Stimulated activated CD8-positive, alpha-beta memory T cell treated with anti-CD3 and anti-CD28 coated beads, Interleukin-7, amount 100 ng/mL, for 48 hours (primary cell): ENCODE data around the gene SDK1.
"Not testable (repeated sequence)": the region's sequence is repeated elsewhere in the genome, so short reads cannot be mapped to it uniquely, and the experiment has no call there.

ENCODE experiments used
- DNase-seq, 2 donors: peaks; one replicate each; pipeline ENCODE4 v3.0.0-alpha.2; 2020; ENCODE audit warnings: low read depth in 1 of 2; ENCODE audit errors: extremely low read depth in 1 of 2

The SDK1 gene

DNA sequence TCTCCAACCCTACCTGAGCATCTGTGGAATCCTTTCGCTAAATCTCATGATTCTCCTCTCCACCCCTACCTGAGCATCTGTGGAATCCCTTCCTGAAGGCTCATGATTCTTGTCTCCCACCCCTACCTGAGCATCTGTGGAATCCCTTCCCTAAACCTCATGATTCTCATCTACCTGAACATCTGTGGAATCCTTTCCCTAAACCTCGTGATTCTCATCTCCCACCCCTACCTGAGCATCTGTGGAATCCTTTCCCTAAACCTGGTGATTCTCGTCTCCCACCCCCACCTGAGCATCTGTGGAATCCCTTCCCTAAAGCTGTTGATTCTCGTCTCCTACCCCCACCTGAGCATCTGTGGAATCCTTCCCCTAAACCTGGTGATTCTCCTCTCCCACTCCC lies 342.0 kb downstream of the SDK1 start:
- DNase-seq = no peak

DNA sequence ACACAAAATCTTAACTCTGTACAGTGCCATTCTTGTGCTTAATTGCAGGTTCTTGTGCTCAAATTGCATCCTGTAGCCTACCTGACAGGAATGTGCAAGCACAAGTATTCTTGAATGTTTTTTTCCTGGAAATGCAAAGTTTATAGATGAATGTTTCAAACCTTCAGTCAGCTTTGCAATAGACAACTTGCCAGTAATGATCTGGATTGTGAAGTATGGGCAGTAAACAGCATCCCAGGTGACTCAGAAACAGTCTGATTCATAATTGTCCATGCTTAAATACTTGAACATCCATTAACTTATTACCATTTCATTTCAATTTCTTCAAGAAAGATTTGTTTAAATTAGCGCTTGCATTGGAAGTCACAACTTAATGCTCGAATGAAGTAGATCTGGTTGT lies 347.2 kb downstream of the SDK1 start:
- DNase-seq = no peak

DNA sequence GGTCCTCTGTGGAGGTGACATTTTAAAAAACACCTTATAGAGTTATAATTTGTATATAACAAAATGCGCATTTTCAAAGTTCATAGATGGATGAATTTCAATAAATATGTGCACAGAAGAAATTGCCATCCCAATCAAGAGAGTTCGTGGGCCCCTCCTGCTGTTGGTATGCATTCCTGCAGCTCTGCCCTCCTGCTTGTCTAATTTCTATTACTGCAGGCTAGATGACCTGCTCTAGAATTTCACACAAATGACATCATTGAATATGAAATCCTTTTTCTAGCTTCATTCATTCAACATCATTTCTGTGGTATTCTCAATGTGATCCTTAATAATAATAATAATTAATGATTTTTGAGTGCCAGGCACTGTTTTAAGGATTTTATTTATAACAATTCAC lies 348.2 kb downstream of the SDK1 start:
- no peak for DNase-seq

DNA sequence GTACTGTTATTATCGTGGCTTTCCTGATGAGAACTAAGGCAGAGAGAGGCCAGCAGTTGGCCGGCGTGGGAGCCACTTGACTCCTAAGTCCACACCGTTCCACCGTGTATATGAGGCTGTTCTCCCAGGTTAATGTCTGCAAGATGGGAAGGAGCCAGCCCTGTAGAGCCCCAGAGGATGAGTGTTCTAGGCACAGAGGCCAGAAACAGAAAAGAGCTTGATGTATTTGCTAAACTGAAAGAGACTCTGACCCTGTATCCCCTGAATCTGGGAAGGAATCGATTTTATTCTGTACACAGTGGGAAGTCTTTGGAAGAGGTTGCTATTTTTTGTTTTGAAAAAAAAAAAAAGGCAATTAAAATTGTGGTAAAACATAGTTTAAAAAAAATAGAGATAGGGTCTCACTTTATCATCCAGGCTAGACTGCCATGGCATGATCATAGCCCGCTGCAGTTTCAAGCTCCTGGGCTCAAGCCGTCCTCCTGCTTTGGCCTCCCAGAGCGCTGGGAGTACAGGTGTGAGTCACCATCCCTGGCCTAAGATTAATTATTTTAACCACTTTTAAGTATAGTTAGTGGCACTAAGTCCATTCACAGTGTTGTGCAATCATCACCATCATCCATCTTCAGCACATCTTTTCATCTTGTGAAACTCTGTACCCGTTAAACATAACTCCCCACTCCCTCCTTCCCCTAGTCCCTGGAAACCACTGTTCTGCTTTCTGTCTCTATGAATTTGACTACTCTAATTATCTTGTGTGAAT lies 348.8 kb downstream of the SDK1 start:
- no peak for DNase-seq

DNA sequence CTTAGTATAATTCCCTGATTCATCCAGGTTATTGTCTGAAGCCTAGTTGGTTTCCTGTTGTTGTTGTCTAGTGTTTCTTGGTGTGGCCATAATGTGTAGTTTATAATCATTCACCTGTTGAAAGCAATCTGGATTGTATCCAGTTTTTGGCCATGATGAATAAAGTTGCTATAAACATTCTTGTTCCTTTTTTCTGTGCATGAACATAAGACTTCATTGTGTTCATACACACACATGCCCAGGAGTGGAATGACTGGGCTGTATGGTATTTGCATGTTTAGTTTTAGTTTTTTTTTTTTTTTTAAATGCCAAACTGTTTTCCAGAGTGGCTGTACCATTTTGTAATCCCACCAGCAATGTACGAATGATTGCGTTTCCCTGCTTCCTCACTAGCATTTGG lies 349.8 kb downstream of the SDK1 start:
- DNase-seq = no peak

DNA sequence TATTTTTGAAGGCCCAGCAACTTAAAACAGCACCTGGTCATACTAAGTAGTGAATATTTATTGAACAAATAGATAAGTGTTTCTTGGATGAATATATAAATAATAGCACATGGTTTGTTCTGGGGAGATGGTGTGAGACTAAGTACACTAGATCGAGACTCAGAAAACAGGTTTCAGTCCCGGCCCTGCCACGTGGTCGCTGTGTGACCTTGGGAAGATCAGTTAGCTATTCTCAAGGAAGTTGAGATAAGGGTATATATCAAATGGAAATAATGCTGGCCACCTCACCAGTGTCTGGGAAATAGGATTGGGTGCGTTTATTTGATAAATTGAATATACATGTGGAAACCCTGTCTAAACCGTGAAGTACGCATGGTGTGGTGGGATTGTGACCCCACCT lies 354.6 kb downstream of the SDK1 start:
- no peak for DNase-seq

DNA sequence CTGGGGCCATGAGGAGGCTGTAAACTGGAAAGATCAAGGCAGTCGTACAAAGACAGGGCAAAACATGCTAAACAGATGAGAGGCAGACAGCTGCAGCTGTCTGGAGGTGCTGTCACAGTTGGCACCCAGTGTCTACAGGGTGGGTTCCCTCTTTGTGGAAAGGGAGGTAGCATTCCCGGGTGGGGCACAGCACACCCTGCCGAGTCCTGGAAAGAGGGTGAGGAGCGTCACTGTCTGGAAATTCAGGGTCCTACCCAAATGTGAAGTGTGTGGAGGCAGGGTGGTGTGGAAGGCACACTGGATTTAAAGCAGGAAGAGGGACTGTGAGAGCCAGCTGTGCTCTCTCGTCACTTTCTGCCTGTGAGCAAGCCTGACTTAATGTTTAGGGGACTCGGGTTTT lies 356.2 kb downstream of the SDK1 start:
- no peak for DNase-seq

DNA sequence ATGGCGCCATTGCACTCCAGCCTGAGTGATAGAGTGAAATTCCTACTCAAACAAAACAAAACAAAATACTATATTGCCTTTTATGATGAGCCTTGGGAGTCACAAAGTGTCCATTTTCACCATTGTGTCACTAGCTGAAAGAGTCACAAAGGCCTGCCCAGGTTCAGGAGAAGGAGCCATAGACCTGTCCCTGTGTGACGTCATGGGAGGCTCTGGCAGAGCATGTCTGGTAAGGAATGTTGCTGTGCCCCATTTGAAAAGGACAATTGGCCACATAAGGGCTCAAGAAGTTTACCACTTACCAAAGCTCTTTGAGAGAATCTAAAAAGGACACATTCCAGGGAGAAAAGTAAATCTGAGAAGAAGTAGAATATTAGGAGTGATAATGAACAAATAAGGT lies 367.7 kb downstream of the SDK1 start:
- no peak for DNase-seq

DNA sequence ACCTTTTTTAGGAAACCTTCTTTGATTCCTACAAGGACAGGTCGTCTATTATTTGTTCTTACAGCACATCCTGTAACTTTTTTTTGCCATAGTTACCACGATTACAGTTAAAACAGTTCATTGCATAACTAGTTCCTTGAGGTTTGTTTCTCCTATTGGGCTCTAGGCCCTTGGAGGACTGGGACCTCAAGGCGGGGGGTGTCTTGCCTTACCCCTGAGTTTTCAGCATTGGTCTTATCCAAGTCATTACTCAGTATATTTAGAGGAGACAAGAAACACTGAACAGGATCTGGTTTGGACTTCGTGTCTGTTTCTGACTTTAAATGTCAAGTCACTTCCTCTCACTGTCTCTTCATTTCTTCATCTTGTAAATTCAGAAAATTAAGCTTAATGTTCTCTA lies 369.8 kb downstream of the SDK1 start:
- no peak for DNase-seq

DNA sequence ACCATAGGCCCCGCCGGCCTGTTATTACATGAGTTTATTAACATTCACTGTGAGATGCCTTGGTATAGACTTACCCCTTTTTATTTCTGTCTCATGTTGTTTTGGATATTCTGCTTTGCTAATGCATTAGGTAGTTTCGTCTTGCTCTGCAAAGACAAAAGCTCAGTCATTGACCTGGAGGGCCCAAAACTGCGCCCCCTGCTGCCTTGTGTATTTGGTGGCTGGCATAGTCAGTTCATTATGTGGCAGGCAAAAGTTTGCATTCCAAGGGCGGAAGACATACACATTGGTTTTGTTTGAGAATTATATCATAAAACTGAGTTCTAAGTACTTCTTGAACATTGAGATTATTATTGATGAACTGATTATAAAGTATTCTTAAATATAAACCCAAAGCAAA lies 372.5 kb downstream of the SDK1 start:
- peak in 1 of 2 donors; percentile 22 for DNase-seq

DNA sequence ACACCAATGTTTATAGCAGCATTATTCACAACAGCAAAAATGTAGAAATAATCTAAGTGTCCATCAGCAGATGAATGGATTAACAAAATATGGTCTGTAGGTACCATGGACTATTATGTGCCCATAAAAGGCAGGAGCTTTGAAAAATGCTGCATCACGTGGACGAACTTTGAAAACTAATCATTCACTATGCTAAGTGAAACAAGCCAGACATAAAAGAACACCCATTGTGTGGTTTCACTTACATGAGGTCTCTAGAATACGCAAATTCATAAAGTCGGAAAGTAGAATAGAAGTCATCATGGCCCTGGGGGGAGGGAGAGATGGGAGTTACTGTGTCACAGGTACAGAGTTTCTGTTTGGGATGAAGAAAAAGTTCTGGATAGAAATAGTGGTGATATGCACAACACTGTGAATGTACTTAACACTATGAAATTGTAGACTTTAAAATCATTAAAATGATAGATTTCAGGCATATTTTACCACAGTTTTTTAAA lies 377.3 kb downstream of the SDK1 start:
- DNase-seq = no peak

DNA sequence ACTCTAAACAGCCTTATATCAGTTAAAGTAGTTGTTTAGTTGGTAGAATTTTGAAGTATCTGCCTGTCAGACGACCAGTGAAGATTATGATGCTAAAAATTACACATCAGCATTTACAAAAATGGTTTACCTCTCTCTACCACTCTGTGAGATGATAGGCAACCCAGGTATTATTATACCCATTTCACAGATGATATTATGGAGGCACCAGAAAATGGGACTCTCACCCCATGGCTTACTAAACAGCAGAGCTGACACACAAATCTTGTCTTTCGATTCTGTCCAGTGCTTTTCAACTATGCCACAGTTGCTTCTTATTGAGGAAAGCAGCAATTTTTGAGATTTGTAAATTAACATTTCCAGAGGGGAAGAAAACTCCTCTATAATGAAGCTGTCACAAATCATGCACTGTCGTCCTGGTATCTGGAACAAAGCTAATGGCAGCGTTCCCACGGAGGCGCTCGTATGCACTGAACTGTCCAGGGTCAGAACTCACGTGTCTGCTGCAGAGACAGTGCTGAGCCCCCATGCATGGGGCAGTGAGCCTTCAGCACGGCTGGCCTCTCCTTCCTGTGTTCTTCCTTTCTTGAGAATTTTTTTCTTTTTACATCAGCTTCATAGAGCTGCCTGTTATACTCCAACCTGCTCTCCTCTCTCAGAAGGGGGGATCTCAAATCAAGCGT lies 381.1 kb downstream of the SDK1 start:
- DNase-seq = no peak

DNA sequence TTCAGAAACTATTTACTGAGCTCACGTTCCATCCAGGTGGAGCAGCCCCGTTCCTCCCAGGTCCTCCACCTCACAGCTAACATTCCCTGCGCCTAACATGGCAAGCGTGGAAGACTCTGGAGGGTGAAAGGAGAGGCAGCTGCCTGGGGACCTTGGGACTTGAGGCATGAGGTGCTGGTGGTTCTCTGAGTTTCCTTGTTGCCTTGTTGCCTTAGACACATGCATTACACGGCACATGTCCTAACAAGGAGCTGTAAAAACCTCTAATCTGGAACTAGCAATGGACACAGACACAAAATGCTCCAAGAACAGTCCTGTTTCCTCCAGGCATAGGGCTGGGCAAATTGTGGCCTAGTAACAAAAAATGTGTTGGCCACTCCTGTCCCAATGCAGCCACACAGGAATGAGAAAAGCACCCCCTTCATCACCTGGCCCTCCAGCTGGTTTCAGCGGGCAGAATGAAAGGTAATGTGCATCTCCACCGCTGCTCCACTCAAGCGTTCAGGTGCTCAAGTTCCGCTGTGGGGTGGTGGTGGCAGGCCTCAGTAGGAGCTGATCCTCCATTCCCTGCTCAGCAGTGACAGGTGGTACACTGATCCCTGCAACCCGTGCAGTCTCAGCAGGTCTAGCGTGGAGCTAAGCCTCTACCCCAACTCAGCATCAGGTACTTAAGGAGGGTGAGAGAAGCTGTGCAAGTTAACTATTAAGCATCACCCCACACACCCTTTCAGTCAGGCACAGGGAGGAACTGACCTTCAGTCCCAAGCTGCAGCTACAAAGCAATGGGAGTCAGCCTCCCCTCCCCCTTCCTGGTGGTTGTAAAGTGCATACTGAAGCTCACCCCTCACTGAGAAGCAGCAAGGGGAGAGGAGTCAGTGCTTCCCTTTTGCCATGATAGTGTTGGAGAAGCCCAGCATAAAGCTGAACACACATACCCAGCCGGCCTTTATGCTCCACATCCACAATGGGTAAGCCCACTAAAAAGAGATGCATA lies 382.8 kb downstream of the SDK1 start:
- DNase-seq = no peak

DNA sequence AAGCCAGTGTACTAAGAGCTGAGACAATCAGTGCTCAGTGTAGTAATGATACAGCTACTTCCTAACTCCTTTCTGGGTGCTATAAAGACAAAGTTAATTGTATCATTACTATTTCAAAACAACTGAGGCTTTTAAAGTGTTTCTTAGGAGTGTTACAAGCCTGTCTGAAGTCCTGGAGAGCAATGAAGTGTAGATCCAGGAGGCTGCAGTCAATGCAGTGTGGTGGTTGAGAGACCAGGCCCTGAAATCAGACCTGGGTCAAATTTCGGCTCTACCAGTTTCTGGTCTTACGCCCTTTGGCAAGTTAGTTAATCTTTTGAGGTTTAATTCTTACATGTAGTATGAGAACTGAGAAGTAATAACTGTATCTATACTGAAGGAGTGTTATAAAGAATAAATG lies 387.0 kb downstream of the SDK1 start:
- DNase-seq = no peak

DNA sequence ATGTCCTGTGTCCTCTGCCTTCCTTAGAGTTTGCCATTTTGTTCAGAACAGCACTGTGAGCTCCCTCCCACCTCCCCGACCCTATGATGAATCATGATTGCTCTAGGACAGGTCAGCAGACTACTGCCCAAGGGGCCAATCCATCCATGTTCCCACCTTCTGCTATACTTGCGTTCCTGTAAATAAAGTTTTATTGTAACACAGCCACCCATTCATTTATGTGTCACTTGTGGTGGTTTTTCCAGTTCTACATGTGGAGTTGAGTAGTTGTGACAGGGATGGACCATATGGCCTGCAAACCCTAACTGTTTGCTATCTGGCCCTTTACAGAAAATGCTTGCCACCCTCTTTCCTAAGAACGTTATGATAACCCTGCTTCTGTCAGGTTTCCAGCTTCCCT lies 387.8 kb downstream of the SDK1 start:
- no peak for DNase-seq

DNA sequence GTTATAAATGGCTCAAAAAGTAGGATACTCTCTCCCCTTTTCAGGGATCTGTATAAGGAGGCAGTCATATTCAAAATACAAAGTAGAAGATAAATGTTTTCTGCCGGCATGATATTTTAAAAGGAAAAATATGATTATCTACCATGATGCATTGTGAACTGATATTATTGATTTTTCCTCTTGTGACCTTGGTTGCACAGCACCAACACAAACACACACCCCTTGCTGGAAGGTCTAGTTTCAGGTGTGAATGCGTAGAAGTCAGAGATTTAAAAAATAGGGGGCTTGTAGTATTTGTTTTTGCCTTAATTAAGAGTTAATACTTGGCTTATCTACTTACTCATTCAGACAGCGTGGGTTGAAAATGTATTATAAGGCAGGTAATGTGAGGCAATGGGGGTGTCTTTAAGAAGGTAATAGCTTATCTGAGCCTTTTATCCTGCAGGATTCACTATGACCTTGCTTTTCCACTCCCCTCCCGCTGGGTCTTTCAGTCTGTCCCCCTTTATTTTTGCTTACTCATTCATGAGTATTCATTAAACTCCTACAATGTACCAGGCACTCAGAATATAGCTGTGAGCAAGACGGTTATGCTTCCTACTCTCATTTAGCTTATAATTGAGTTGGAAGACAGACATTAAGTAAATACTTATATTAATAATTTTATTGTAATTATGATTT lies 390.6 kb downstream of the SDK1 start:
- no peak for DNase-seq

DNA sequence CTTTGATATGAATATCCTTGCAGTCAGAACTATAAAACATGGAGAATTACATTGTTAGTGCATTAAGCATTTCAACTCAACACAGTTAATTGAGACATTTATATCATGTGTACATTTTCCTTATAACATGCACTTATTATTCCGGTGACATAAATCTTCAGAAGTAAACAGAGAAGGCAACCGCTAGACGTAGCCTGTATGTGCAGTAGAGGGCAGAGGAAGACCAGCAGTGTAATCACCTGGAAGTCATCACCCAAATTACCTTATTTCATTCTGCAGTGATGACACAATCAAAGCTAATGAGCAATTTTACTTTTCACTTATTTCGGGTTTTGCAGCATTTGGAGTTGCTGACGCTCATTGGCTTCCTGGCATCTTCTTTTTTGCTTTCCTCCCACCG lies 394.6 kb downstream of the SDK1 start:
- DNase-seq = no peak

DNA sequence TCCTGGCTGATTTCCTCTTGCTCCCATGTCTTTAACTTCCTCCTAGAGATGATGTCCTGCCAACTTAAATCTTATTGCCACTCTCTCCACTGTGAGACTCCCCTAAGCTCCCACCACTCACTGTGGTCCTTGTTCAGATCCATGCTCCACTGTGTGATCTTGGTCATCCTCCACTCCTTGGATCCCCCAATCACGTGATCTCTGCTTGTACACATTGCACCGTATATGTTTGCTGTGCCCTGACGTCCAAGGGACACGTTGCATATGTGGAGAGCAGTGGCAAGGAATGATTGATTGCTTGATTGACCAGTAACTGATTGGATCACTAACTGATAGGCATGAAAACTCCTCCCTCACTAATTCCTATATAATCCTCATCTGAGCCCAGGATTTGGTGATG lies 395.1 kb downstream of the SDK1 start:
- no peak for DNase-seq

DNA sequence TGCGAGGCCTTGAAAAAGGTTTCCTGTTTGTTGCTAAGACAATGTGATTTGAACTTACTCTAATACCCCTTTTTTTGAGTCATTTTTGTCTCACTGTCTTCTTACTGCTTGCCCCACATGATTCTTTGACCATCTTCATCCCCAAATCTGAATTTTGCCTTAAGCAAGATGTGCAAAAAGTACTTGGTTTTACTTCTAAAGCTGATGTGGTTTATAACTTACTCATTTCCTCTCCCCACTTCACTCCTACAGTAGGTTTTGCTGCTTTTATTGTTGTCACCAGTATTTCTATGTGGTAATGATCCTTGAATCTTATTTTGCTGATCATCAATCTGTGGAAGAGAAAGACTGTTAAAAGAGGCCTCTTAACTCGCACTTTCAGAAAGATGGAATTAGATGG lies 396.4 kb downstream of the SDK1 start:
- DNase-seq = no peak

DNA sequence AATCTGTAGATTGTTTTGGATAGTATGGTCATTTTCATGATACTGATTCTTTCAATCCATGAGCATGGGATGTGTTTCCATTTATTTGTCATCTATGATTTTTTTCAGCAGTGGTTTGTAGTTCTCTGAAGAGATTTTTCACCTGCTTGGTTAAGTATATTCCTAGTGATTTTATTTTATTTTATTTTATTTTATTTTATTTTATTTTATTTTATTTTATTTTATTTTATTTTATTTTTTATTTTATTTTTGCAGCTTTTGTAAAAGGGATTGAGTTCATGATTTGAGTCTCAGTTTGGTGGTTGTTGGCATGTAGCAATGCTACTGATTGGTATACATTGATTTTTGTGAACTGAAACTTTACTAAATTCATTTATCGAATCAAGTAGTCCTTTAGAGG lies 404.2 kb downstream of the SDK1 start:
- no peak for DNase-seq

DNA sequence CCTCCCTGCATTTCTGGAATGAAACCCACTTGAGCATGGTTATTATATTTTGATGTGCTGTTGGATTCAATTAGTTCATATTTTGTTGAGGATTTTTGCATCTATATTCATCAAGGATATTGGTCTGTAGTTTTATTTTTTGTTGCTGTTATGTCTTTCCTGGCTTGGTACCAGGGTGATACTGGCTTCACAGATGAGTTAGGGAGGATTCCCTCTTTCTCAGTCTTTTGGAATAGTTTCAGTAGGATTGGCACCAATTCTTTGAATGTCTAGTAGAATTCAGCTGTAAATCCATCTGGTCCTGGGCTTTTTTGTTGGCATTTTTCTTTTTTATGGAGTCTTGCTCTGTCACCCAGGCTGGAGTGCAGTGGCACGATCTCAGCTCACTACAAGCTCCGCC lies 405.0 kb downstream of the SDK1 start:
- not testable (repeated sequence) for DNase-seq
